GM15510 (cell line): ENCODE measurements around the gene PVALEF.

Experiments
- POLR2A ChIP-seq: IDR thresholded peaks from 3 replicates; pipeline ENCODE4 v1.6.1; 2011; ENCODE audit warnings: borderline replicate concordance; ENCODE audit not compliant: insufficient read length; ENCODE audit errors: extremely low read depth

Gene PVALEF

GRCh38 chr17:81150377-81151077 lies 14.8 kb upstream of the PVALEF start:
- no peak for TF ChIP-seq POLR2A

- TF ChIP-seq POLR2A = no peak
Measured at GRCh38 chr17:81151278-81151677, 14.0 kb upstream of the PVALEF start.

- no peak for TF ChIP-seq POLR2A
Measured at GRCh38 chr17:81152288-81152828, 12.9 kb upstream of the PVALEF start.

- no peak for TF ChIP-seq POLR2A
Measured at GRCh38 chr17:81153340-81153803, 11.9 kb upstream of the PVALEF start.

GRCh38 chr17:81154961-81155360 lies 10.3 kb upstream of the PVALEF start:
- no peak for TF ChIP-seq POLR2A

- no peak for TF ChIP-seq POLR2A
Measured at GRCh38 chr17:81156866-81157805, 8.2 kb upstream of the PVALEF start.

- TF ChIP-seq POLR2A = no peak
Measured at GRCh38 chr17:81157848-81158687, 7.2 kb upstream of the PVALEF start.

- no peak for TF ChIP-seq POLR2A
Measured at GRCh38 chr17:81158688-81159590, 6.4 kb upstream of the PVALEF start.

- TF ChIP-seq POLR2A = no peak
Measured at GRCh38 chr17:81159611-81160265, 5.6 kb upstream of the PVALEF start.

GRCh38 chr17:81160306-81160705 lies 5.0 kb upstream of the PVALEF start:
- no peak for TF ChIP-seq POLR2A

GRCh38 chr17:81160747-81161453 lies 4.4 kb upstream of the PVALEF start:
- TF ChIP-seq POLR2A = no peak

GRCh38 chr17:81161536-81161935 lies 3.8 kb upstream of the PVALEF start:
- no peak for TF ChIP-seq POLR2A

- no peak for TF ChIP-seq POLR2A
Measured at GRCh38 chr17:81161972-81162371, 3.3 kb upstream of the PVALEF start.

- TF ChIP-seq POLR2A = no peak
Measured at GRCh38 chr17:81162491-81162890, 2.8 kb upstream of the PVALEF start.
